Measurements from ENCODE around the gene ABCC1. TPM values are rescaled to one million over a fixed set of nuclear protein-coding genes. Genes with fewer than 3 reads are reported as not detected.

Gene ABCC1
- total RNA-seq, 2 experiments from 2014 or later = 42.9 to 44.8 TPM

- no peaks in the 10 kb centered on the region for H3K36me3 Mint-ChIP-seq (ENCODE audit: low read depth)
- no peak overlapping the region for H3K27ac Mint-ChIP-seq
- no peaks in the 10 kb centered on the region for H3K36me3 ChIP-seq (ENCODE audit: insufficient read depth, low read length)
- ATAC-seq (ENCODE audit: poor library complexity) = no peak
- ChIA-PET CTCF (no interaction called here), POLR2A (no interaction called here)
- no peaks in the 10 kb centered on the region for H3K4me1 Mint-ChIP-seq (ENCODE audit: low read depth)
- DNase-seq = no peak
- H3K4me3 Mint-ChIP-seq = no peak overlapping the region
- no peaks in the 10 kb centered on the region for H3K27me3 ChIP-seq (ENCODE audit: control insufficient read depth in 1 of 2, insufficient read depth in 2 of 2, low read length in 2 of 2)
- no peak for TF ChIP-seq CTCF (IDR thresholded peaks at IDR 0.05)
- no peaks in the 10 kb centered on the region for H3K27me3 Mint-ChIP-seq
- peaks cover 0 to 8% of the 10 kb centered on the region in 2 experiments for H3K9me3 ChIP-seq (ENCODE audit: control insufficient read depth in 1 of 2, insufficient read depth in 1 of 2, low read length in 2 of 2)
- no peaks in the 10 kb centered on the region for H3K9me3 Mint-ChIP-seq
- intact Hi-C loops (cut with DNase I, micrococcal nuclease) = no loop called here
- H3K27ac ChIP-seq (ENCODE audit: low read depth in 1 of 2, low read length in 2 of 2) = no peak overlapping the region
- no peak overlapping the region for H3K4me3 ChIP-seq (ENCODE audit: low read length)
- no peaks in the 10 kb centered on the region for H3K4me1 ChIP-seq (ENCODE audit: insufficient read depth, low read length)
Observed at GRCh38 chr16:15903960-15904359, 45.5 kb upstream of the ABCC1 start.

- intact Hi-C loops (cut with DNase I, micrococcal nuclease) = no loop called here
- TF ChIP-seq CTCF (IDR thresholded peaks at IDR 0.05) = no peak
- no peak overlapping the region for H3K4me3 Mint-ChIP-seq
Observed at GRCh38 chr16:15906439-15906838, 43.0 kb upstream of the ABCC1 start.

GRCh38 chr16:15907863-15908478 is 41.4 kb upstream of the ABCC1 start:
- POLR2A ChIA-PET = no interaction called here
- H3K4me1 Mint-ChIP-seq (ENCODE audit: low read depth) = peaks cover 13% of the 10 kb centered on the region

More at GRCh38 chr16:15906439-15906838, 43.0 kb upstream of the ABCC1 start:
- H3K9me3 Mint-ChIP-seq = peaks cover 2% of the 10 kb centered on the region
- peaks cover 4% of the 10 kb centered on the region for H3K4me1 Mint-ChIP-seq (ENCODE audit: low read depth)
- ChIA-PET POLR2A (no interaction called here), CTCF (no interaction called here)
- H3K36me3 Mint-ChIP-seq (ENCODE audit: low read depth) = no peaks in the 10 kb centered on the region
- no peaks in the 10 kb centered on the region for H3K27me3 Mint-ChIP-seq
- DNase-seq (no peak), ATAC-seq (ENCODE audit: poor library complexity) (no peak)
- Histone ChIP-seq H3K9me3 (ENCODE audit: control insufficient read depth in 1 of 2, insufficient read depth in 1 of 2, low read length in 2 of 2) (peaks cover 0 to 8% of the 10 kb centered on the region in 2 experiments), H3K4me3 (ENCODE audit: low read length) (no peak overlapping the region), H3K27me3 (ENCODE audit: control insufficient read depth in 1 of 2, insufficient read depth in 2 of 2, low read length in 2 of 2) (no peaks in the 10 kb centered on the region), H3K4me1 (ENCODE audit: insufficient read depth, low read length) (no peaks in the 10 kb centered on the region), H3K27ac (ENCODE audit: low read depth in 1 of 2, low read length in 2 of 2) (no peak overlapping the region), H3K36me3 (ENCODE audit: insufficient read depth, low read length) (no peaks in the 10 kb centered on the region)
- H3K27ac Mint-ChIP-seq = no peak overlapping the region

More at GRCh38 chr16:15907863-15908478, 41.4 kb upstream of the ABCC1 start:
- Histone ChIP-seq H3K9me3 (ENCODE audit: control insufficient read depth in 1 of 2, insufficient read depth in 1 of 2, low read length in 2 of 2) (peaks cover 0 to 8% of the 10 kb centered on the region in 2 experiments), H3K27ac (ENCODE audit: low read depth in 1 of 2, low read length in 2 of 2) (no peak overlapping the region), H3K4me3 (ENCODE audit: low read length) (no peak overlapping the region), H3K27me3 (ENCODE audit: control insufficient read depth in 1 of 2, insufficient read depth in 2 of 2, low read length in 2 of 2) (no peaks in the 10 kb centered on the region), H3K36me3 (ENCODE audit: insufficient read depth, low read length) (no peaks in the 10 kb centered on the region), H3K4me1 (ENCODE audit: insufficient read depth, low read length) (peaks cover 6% of the 10 kb centered on the region)
- H3K27me3 Mint-ChIP-seq = no peaks in the 10 kb centered on the region
- CTCF ChIA-PET = no interaction called here
- H3K36me3 Mint-ChIP-seq (ENCODE audit: low read depth) = no peaks in the 10 kb centered on the region
- no peak overlapping the region for H3K4me3 Mint-ChIP-seq
- ATAC-seq (ENCODE audit: poor library complexity) (peak; percentile 82), DNase-seq (peak in 4 of 14 experiments; percentile 2 to 54 (median 36))
- peaks cover 2% of the 10 kb centered on the region for H3K9me3 Mint-ChIP-seq
- intact Hi-C loops (cut with DNase I, micrococcal nuclease) = no loop called here
- TF ChIP-seq CTCF (IDR thresholded peaks at IDR 0.05) = no peak
- H3K27ac Mint-ChIP-seq = no peak overlapping the region

Measured in CD4-positive, alpha-beta T cell (primary cell).